ENCODE data around the gene OTOP1.
"Not testable (repeated sequence)": the region's sequence is repeated elsewhere in the genome, so short reads cannot be mapped to it uniquely, and the experiment has no call there.

Gene OTOP1, protein sequence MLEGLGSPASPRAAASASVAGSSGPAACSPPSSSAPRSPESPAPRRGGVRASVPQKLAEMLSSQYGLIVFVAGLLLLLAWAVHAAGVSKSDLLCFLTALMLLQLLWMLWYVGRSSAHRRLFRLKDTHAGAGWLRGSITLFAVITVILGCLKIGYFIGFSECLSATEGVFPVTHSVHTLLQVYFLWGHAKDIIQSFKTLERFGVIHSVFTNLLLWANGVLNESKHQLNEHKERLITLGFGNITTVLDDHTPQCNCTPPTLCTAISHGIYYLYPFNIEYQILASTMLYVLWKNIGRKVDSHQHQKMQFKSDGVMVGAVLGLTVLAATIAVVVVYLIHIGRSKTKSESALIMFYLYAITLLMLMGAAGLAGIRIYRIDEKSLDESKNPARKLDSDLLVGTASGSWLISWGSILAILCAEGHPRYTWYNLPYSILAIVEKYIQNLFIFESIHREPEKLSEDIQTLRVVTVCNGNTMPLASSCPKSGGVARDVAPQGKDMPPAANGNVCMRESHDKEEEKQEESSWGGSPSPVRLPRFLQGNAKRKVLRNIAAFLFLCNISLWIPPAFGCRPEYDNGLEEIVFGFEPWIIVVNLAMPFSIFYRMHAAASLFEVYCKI

DNA sequence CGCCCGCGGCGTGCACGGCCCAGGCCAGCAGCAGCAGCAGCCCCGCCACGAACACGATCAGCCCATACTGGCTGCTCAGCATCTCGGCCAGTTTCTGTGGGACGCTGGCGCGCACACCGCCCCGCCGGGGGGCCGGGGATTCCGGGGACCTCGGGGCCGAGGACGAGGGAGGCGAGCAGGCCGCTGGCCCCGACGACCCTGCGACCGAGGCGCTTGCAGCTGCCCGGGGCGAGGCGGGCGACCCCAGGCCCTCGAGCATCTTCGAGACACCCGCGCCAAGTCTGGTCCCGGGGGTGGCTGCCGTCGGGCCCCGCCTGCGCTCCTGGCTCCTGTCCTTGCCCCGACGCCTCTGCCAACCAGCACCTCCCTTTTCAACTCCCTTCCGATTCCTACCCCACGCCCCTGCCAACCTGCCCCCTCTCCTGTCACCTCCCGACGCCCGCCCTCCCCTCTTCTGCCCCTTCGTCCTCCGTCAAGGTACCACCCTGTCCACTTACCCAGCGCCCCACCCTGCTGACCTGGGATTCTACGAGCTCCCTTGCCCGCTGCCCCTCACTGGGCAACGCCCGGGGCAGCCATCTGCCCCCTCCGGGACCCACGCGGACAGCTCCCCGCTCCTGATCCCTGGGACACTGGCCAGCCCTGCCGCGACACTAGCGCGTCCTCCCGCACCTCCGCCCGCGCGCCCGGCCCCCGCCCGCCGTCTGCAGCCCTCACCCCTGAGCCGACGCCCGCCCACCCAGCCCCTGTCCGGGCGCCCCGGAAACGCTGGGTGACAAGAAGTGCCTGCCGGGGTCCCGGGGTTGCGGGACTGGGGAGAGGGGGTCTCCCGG is at the start of gene OTOP1:
TSS of gene OTOP1 (minus strand) at position 324 of the 833 bp plus-strand sequence. CDS start at position 259, 65 bp downstream.
- DNase-seq, result no peak

DNA sequence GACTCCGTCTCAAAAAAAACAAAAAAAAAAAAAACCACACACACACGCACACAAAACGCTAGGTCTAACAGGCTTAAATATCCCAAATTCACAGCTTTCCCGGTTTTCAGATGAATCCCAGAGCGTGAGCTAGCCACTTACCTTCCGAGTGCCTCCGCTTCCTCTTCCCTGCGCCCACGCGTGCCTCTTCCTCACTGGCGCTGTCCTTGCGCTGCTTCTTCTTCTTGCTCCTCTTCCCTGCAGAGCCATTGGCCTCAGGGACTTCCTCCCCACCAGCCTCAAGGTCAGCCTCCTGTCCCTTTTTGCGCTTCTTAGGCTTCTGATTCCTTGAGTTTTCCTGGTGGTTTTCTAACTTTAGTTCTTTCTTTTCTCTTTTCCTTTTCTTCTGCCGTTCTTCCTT is 47.5 kb upstream of the OTOP1 start:
- DNase-seq, result no peak

DNA sequence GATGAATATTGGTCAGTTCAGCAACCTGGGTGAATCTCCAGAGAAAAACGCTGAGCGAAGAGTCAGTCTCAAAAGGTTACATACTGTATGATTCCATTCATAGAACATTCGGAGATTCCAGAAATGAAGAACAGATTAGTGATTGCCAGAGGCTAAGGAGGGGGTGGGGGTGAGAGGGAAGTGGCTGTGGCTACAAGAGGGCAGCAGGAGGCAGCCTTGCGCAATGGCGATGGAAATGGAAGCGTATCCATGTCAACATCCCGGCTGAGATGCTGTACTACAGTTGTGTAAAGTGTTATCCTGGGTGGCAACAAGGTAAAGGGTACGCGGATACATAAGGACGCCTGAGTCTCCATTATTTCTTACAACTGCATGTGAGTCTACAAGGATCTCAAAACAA is 45.2 kb upstream of the OTOP1 start:
- DNase-seq, result peak in 2 of 3 donors; percentile 22 to 44

DNA sequence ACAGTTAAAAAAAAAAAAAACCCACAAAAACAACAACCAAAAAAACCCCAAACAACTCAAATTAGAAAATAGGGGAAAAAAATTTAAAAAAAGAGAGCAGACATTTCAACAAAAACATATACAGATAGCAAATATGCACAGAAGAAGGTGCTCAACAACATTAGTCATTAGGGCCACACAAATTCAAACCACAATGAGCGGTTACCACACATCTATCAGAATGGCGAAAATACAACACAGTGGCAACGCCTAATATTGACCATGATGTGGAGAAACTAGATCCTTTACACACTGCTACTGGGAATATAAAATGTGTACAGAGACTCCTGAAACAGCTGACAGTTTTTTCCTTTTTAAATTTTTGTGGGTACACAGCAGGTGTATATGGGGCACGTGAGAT is 43.8 kb upstream of the OTOP1 start:
- DNase-seq, result peak in 1 of 3 donors; percentile 11

DNA sequence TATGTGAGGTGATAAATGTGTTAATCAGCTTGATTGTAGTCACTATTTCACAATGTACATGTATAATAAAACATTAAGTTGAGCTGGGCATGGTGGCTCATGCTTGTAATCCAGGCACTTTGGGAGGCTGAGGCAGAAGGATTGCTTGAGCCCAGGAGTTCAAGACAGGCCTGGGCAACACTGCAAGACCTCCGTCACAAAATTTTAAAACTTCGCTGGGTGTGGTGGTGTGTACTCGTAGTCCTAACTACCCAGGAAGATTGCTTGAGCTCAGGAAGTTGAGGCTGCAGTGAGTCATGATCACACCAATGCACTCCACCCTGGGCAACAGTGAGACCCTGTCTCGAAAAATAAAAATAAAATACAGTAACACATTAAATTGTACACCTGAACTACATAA is 43.1 kb upstream of the OTOP1 start:
- DNase-seq, result peak; percentile 39 to 47 (median 44)

DNA sequence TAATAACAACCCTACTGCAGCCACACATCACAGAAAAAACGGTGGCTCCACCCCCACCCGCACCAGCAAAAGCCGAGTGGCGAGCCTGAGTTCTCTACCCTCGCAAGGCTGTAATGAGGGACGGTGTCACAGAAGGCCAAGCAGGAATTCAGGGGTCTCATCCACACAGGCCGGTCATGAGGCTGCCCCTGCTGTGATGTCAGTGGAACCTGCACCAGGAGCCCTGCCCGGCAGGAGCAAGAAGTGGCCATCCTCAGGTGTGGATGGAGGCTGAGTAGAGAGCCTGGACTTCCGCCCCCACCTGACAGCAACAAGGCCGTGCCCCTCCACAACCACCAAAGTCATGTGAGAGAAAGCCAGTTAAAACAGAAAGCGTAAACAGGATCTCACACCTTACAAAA is 42.6 kb upstream of the OTOP1 start:
- DNase-seq, result no peak

DNA sequence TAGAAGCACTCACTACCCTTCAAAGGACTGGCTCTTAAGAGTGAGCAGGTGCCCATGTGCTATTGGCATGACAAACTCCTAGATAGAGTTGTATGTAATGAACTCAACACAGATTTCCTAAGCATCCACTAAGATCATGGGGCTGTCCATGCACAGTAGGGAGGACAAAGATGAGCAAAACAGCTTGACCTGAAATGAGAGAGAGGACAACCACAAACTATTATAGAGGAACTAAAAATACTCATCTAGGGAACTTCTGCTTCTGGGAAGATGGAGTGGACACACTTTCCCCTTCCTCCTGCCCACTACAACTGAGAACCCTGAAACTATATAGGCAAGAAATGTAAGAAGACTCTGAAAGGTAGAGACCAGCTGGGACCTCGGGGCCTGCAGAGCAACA is 42.0 kb upstream of the OTOP1 start:
- peak; percentile 61 to 80 (median 75) for DNase-seq

DNA sequence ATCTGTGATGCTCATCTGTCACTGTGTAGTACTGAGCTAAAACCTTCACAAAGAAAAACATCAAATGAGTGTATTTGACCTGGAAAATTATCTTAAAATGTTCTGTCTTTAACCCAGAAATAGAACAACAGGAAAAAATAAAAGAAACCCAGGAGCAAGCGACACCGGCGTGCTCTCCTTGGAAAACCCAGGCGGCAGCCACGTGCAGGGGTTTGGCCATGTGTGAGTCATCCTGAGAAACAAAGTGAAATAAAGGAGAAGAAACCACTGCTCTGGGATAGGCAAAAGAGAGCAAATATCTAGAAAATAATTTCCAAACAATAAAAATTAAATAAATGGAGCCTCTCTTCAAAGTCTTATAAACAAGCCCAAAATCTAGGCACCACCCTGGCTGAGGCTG is 41.3 kb upstream of the OTOP1 start:
- DNase-seq, result peak; percentile 68 to 70 (median 69)

DNA sequence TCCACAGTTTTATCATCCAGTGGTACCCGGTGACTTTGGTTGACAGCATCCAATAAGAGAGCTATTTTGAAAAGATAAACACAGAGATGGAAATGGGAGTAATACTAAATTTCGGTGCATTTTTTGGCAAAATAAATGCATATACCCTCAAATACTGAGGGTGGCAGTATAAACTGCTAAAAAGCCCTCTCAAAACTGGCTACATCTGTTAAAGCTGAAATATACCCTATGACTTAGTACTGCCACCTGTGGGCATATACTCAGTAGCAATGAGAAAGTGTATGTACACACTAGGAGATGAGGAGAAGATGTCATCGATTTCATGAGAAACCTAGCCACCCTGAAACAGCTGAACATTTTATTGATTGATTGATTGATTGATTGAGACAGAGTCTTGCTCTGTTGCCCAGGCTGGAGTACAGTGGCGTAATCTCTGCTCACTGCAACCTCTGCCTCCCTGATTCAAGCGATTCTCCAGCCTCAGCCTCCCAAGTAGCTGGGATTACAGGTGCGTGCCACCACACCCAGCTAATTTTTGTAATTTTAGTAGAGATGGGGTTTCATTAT is 33.5 kb upstream of the OTOP1 start:
- DNase-seq, result peak; percentile 50 to 75 (median 74)

DNA sequence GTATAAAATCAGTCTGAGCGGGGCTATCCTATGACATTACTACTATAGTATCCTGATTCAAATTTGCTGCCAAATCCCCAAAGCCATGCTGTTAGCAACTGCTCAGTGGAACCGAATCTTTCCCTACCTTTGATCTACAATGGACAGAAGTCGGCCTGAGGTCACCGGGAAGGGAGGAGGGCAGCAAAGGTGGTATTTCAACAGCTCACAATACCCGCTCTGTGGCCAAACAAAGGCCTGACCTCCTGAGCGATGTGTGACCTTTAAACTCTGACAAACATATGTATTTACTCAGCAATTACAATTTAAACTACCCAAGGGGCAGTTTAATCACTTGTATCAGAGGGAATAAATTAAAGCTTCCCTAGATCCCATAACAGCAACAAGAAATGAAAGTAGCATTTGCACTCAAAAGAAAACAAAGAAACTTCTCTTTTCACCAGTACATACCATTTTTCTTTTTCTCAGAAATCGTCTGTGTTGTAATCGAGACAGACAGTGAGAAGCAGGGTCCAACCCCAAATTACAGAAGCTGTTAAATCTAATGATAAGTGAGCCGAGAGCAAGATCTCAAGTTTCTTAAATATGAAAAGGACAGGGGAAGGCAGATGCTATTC is 32.9 kb upstream of the OTOP1 start:
- no peak for DNase-seq

DNA sequence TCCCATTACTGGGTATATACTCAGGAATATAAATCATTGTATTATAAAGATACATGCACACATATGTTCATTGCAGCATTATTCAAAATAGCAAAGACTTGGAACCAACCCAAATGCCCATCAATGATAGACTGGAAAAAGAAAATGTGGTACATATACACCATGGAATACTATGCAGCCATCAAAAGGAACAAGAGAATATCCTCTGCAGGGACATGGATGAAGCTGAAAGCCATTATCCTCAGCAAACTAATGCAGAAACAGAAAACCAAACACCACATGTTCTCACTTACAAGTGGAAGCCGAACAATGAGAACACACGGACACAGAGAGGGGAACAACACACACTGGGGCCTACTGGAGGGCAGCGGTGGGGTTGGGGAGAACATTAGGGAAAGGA is 31.0 kb upstream of the OTOP1 start:
- DNase-seq, result not testable (repeated sequence)

DNA sequence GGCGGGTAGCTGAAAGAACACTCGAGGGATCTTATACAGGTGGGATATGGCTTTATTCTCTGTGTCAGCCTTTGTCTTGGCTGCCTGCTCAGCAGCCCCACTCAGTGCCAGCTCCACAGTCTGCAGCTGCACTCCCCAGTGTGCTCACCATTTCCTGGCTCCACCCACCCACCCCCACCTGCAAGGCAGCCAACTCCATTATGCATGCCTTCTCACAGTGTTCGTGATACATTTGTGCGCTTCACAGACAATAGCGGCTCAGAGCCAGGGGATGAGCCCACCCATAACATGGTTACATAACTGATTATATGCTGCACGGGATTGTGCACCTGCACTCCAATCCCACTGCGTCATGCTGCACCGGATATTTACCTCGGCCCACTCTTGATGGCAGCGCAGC is 30.1 kb upstream of the OTOP1 start:
- DNase-seq, result no peak

DNA sequence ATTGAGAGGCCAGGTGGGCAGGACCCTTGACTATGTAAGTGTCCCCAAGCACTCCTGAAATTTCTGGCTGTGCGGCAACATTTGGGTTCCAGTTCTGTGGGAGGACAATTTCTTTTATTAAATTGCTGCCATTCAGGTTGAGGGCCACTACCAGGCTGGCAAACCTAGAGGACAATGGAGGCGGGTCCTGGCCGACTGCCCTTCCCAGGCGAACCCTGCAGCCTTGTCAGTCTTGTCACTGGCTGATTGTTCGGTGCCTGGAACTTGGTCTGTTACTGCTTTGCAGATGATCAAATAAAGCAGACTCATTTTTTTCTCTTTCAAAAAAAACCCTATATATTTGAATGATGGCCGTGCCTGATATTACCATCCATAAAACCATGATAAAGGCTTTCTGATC is 27.9 kb upstream of the OTOP1 start:
- no peak for DNase-seq

DNA sequence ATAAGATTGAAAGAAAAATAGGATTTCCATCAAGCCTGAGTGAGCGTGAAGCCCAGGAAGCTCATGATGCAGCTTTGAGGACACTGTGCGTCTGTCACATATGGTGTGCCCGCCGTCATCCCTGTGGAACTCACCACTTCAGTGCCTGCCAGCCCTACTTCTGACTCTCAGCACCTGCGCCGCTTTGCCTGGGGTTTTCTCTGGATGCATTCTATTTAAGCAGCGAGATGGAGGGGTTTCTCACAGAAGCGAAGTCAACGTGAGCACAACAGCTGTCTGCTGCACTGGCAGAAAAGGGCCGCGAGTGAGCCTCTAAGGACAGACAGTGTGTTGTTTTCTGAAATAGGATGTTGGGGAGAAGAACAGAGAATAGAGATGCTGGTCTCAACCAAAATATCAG is 27.5 kb upstream of the OTOP1 start:
- no peak for DNase-seq

DNA sequence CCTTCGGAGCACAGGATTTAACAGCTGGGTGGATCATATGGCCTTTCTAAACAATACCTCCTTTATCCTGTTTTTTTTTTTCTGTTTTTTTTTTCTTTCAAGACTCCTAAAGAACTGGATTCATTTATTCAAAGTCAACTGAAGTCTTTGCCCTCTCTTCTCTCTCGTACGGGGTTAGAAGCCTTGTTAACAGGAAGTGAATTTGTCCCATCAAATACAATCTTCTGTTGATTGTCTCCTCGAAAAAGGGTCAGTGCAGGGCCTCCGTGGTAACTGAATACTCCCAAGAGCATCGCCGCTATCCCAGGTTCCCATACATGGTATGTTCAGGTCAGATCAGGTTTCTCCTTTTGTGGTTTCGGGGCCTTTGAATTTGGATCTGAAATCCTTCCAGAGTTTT is 23.1 kb upstream of the OTOP1 start:
- no peak for DNase-seq

DNA sequence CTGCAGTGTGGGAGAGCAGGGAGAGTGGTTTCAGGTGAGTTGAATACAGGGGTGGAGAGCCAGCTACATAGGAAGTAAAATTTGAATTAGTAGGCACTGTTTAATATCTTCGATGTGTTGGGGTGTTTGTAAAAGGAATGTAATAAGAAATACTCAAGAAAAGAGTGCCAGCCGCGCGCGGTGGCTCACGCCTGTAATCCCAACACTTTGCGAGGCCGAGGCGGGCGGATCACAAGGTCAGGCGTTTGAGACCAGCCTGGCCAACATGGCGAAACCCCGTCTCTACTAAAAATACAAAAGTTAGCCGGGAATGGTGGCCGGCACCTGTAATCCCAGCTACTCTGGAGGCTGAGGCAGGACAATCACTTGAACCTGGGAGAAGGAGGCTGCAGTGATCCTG is 22.6 kb upstream of the OTOP1 start:
- DNase-seq, result not testable (repeated sequence)

DNA sequence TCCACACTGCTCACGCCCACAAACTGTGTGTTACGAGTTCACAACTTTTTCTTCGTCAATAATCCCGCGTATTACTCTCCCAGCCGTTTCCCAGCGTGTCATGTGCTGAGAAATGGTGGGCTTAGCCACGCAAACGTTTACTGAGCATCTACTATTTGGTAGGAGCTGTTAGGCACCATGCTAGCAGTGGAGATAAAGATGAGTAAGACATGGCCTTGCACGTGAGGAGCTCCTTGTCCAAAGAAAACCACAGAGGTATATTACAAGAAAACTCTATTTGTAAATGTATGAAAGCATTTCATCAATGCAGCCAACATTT is 22.1 kb upstream of the OTOP1 start:
- DNase-seq, result no peak

DNA sequence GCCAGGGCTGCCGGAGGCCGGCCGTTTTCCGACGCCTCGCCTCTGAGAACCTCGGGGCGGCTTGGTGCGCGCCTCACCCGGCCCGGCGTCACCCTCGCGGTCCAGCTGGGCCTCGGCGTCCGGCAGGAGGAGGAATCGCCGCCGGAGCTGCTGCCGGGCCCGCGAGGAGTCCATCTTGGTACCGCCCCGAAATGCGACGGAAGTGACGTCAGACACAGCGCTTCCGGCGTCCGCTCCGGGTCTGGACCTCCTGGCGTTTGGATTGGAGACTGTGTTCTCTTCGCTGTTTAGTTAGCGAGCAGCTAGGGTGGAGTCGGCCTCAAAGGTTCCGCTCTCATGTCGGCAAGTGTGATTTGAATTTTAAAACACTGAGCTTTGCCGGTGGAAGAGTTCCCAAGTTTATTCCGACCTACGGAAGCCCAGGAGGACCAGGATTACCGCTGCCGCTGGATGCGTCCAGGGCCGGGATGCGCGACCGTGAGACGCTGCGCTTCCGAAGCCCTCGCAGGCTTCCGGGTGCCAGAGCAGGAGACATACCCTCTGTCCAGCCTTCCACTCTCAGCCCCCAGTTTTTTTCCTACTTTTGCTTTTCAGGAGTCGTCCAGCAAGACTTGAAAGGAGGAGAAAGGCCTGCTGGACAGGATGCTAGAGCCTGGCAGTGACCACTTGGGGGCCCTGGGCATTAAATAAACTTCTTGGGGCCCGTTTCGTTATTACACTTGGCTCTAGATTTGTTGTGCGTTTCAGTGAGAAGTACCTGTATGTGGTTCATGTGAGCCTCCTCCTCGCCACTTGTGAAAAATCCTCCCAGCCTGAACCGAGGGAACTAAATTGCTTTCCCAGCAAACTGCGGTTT is 21.5 kb upstream of the OTOP1 start, which contains the start of gene TMEM128:
TSS of gene TMEM128 (minus strand) at position 195 of the 856 bp plus-strand sequence. CDS start at position 174, 21 bp downstream.
- peak; percentile 95 to 97 (median 95) for DNase-seq

DNA sequence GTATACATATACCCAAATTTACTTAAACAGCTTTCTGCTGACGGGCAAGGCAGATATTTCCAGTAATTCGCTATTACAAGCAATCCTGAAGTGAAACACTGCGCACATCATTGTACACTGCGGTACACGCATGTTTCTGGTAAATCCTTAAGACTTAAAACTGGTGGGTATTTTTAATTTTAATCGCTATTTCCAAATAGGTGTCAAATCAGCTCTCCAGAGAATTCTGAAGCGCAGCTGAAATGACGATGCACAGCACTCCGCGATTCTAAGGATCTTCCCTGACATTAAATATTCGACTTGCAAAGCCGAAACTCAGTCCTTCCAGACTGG is 20.9 kb upstream of the OTOP1 start:
- no peak for DNase-seq

DNA sequence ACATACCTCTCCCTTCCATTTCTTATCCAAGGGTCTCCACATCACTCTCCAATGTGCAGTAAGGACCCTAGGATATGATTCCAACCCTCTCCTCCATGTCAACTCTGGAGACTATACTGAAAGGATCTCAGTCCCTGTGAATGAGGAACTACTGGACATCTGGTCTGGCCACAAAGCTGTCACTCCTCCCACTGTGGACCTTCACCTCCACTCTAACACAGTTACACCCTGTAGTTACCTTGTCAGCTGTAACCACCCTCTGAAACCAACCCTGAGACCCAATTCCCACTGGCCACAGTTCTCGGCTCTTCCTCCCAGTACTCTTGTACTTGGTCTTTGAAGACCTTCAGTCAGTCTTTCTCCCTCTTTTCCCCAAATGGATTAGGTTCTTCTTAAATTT is 18.4 kb upstream of the OTOP1 start:
- peak in 1 of 3 donors; percentile 19 for DNase-seq

DNA sequence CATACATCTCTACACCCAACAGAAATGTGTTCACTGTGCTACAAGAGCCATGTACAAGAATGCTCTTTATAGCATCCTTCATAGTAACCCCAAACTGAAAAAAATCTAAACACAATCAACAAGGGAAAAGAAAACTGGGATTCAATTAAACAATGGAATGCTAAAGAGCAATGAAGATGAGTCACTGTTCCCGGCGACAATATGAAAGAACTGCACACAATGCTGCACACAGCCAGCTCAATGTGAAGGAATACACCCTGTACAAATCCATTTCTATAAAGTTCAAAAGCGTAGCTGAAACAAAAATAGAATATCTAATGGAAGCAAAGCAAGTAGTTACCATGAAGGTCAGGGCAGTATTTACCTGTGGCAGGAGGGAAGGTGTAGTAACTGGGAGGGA is 12.8 kb upstream of the OTOP1 start:
- not testable (repeated sequence) for DNase-seq

DNA sequence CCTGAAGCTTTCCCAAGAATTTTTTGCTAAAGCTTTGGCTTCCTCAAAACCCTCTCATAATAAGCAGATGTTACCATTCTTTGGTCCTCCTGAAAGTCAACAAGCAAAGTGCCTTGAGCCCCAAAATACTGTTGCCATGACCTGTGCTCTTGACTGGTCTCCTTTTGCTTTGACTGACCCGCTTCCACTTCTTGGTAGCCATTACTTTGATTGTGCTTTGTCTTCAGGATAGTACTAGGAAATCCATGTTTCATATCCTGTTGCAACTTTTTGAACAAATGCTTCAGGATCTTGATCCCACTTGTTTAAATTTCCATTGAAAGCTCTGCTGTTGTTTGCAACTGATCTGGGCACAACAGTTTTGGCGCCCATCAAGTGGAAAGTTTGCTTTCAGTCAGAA is 6.9 kb upstream of the OTOP1 start:
- no peak for DNase-seq
